ENCODE results near the gene ADGRL3. TPM values are rescaled to one million over a fixed set of nuclear protein-coding genes. Genes with fewer than 3 reads are reported as not detected.

The ADGRL3 gene
- total RNA-seq, 1 donor from 2014 or later = 93.6 TPM

GRCh38 chr4:61741327-61742096 lies 541.4 kb downstream of the ADGRL3 start:
- no peak overlapping the region for H3K4me2 ChIP-seq
- no peak overlapping the region for H2AFZ ChIP-seq (replicated peaks)
- peak overlapping the region; percentile 12 for H3K27ac Mint-ChIP-seq
- H3K9me3 ChIP-seq (ENCODE audit: low read depth) = no peaks in the 10 kb centered on the region
- H3K36me3 Mint-ChIP-seq = peaks cover 38% of the 10 kb centered on the region
- H3K36me3 ChIP-seq = peaks cover 4% of the 10 kb centered on the region
- H3K27me3 Mint-ChIP-seq (ENCODE audit: insufficient read depth, low read depth) = peaks cover 2% of the 10 kb centered on the region
- no peak overlapping the region for H3K9ac ChIP-seq
- H3K4me3 Mint-ChIP-seq = no peak overlapping the region
- H3F3A ChIP-seq (ENCODE audit: low read depth) = peaks cover 6% of the 10 kb centered on the region
- TF ChIP-seq, protein P1, sequence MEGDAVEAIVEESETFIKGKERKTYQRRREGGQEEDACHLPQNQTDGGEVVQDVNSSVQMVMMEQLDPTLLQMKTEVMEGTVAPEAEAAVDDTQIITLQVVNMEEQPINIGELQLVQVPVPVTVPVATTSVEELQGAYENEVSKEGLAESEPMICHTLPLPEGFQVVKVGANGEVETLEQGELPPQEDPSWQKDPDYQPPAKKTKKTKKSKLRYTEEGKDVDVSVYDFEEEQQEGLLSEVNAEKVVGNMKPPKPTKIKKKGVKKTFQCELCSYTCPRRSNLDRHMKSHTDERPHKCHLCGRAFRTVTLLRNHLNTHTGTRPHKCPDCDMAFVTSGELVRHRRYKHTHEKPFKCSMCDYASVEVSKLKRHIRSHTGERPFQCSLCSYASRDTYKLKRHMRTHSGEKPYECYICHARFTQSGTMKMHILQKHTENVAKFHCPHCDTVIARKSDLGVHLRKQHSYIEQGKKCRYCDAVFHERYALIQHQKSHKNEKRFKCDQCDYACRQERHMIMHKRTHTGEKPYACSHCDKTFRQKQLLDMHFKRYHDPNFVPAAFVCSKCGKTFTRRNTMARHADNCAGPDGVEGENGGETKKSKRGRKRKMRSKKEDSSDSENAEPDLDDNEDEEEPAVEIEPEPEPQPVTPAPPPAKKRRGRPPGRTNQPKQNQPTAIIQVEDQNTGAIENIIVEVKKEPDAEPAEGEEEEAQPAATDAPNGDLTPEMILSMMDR (IDR thresholded peaks at IDR 0.05) = peak; percentile 32
- no peak for TF ChIP-seq EZH2phosphoT487 (IDR thresholded peaks at IDR 0.05)
- no peak overlapping the region for H3K4me3 ChIP-seq
- H4K20me1 ChIP-seq (ENCODE audit: low read depth) = no peaks in the 10 kb centered on the region
- peaks cover 29% of the 10 kb centered on the region for H3K79me2 ChIP-seq (ENCODE audit: low read depth)
- H3K27ac ChIP-seq = peak overlapping the region; percentile 6
- peaks cover 28% of the 10 kb centered on the region for H3K9me3 Mint-ChIP-seq
- peak; percentile 3 for DNase-seq (ENCODE audit: low spot score)
- H3K27me3 ChIP-seq = no peaks in the 10 kb centered on the region
- H3K4me1 Mint-ChIP-seq = peaks cover 13% of the 10 kb centered on the region
- peaks cover 6% of the 10 kb centered on the region for H3K4me1 ChIP-seq

GRCh38 chr4:61750810-61751209 lies 550.7 kb downstream of the ADGRL3 start:
- H3K9me3 ChIP-seq (ENCODE audit: low read depth) = no peaks in the 10 kb centered on the region
- H3K4me2 ChIP-seq = no peak overlapping the region
- Mint-ChIP-seq H3K27ac (no peak overlapping the region), H3K36me3 (peaks cover 21% of the 10 kb centered on the region), H3K27me3 (ENCODE audit: insufficient read depth, low read depth) (no peaks in the 10 kb centered on the region), H3K9me3 (peaks cover 37% of the 10 kb centered on the region), H3K4me3 (no peak overlapping the region), H3K4me1 (no peaks in the 10 kb centered on the region)
- no peak overlapping the region for H3K9ac ChIP-seq
- no peaks in the 10 kb centered on the region for H4K20me1 ChIP-seq (ENCODE audit: low read depth)
- no peak for DNase-seq (ENCODE audit: low spot score)
- H3K79me2 ChIP-seq (ENCODE audit: low read depth) = peaks cover 21% of the 10 kb centered on the region
- peaks cover 4% of the 10 kb centered on the region for H3K36me3 ChIP-seq
- no peak overlapping the region for H2AFZ ChIP-seq (replicated peaks)
- no peak overlapping the region for H3K27ac ChIP-seq
- TF ChIP-seq EZH2 (IDR thresholded peaks at IDR 0.05) = no peak
- TF ChIP-seq, protein P1 (IDR thresholded peaks at IDR 0.05) = no peak
- TF ChIP-seq EZH2phosphoT487 (IDR thresholded peaks at IDR 0.05) = no peak
- H3K4me1 ChIP-seq = peaks cover 2% of the 10 kb centered on the region
- no peaks in the 10 kb centered on the region for H3K27me3 ChIP-seq
- H3K4me3 ChIP-seq = no peak overlapping the region
- no peaks in the 10 kb centered on the region for H3F3A ChIP-seq (ENCODE audit: low read depth)

GRCh38 chr4:61752617-61753016 lies 552.5 kb downstream of the ADGRL3 start:
- TF ChIP-seq, protein P1 (IDR thresholded peaks at IDR 0.05) = no peak
- TF ChIP-seq EZH2phosphoT487 (IDR thresholded peaks at IDR 0.05) (no peak), EZH2 (IDR thresholded peaks at IDR 0.05) (no peak)
- H3K36me3 Mint-ChIP-seq = peaks cover 23% of the 10 kb centered on the region

More at GRCh38 chr4:61752617-61753016, 552.5 kb downstream of the ADGRL3 start:
- H3K4me2 ChIP-seq = no peak overlapping the region
- peaks cover 35% of the 10 kb centered on the region for H3K9me3 Mint-ChIP-seq
- H3K4me1 Mint-ChIP-seq = no peaks in the 10 kb centered on the region
- peaks cover 4% of the 10 kb centered on the region for H3K36me3 ChIP-seq
- H3K4me1 ChIP-seq = peaks cover 2% of the 10 kb centered on the region
- no peaks in the 10 kb centered on the region for H3K27me3 ChIP-seq
- no peak overlapping the region for H3K27ac ChIP-seq
- no peaks in the 10 kb centered on the region for H4K20me1 ChIP-seq (ENCODE audit: low read depth)
- H3K79me2 ChIP-seq (ENCODE audit: low read depth) = peaks cover 21% of the 10 kb centered on the region
- no peaks in the 10 kb centered on the region for H3K27me3 Mint-ChIP-seq (ENCODE audit: insufficient read depth, low read depth)
- no peak overlapping the region for H3K27ac Mint-ChIP-seq
- H3F3A ChIP-seq (ENCODE audit: low read depth) = no peaks in the 10 kb centered on the region
- H3K9me3 ChIP-seq (ENCODE audit: low read depth) = no peaks in the 10 kb centered on the region
- H3K4me3 ChIP-seq = no peak overlapping the region
- H3K4me3 Mint-ChIP-seq = no peak overlapping the region
- no peak overlapping the region for H2AFZ ChIP-seq (replicated peaks)
- H3K9ac ChIP-seq = no peak overlapping the region
- no peak for DNase-seq (ENCODE audit: low spot score)

Measured in neural progenitor cell (in vitro differentiated cells).